ENCODE data around the gene COMMD10. TPM values are rescaled to one million over a fixed set of nuclear protein-coding genes. Genes with fewer than 3 reads are reported as not detected.

COMMD10 gene
- total and polyA plus RNA-seq, 2 of the 8 experiments (the other 6 are each of a cell fraction or from before 2014, with no cell fraction given): 16.5 to 43.4 TPM

GRCh38 chr5:116315531-116315930 is 230.7 kb downstream of the COMMD10 start (continued):
- TF ChIP-seq CHD7 (IDR thresholded peaks at IDR 0.05; ENCODE audit: insufficient replicate concordance, low read length) (no peak), HDAC2 (IDR thresholded peaks at IDR 0.05; ENCODE audit: borderline replicate concordance in 1 of 2, low read depth in 2 of 2, low read length in 2 of 2) (no peak), ZNF274 (IDR thresholded peaks at IDR 0.05; ENCODE audit: borderline replicate concordance, extremely low read depth, low read length) (no peak), SP2 (IDR thresholded peaks at IDR 0.05; ENCODE audit: low read length) (no peak), POLR2AphosphoS5 (IDR thresholded peaks at IDR 0.05; ENCODE audit: low read depth, low read length) (no peak), KDM5A (IDR thresholded peaks at IDR 0.05; ENCODE audit: low read length) (no peak), FOSL1 (IDR thresholded peaks at IDR 0.05; ENCODE audit: insufficient read depth, low read depth, low read length) (no peak), RBBP5 (IDR thresholded peaks at IDR 0.05; ENCODE audit: borderline replicate concordance, low read depth, low read length) (no peak), CTBP2 (IDR thresholded peaks at IDR 0.05; ENCODE audit: borderline replicate concordance, insufficient read depth, insufficient read length, low read length) (no peak), TEAD4 (IDR thresholded peaks at IDR 0.05; ENCODE audit: low read depth, low read length) (no peak), NANOG (IDR thresholded peaks at IDR 0.05; ENCODE audit: insufficient read depth, low read depth, low read length, poor library complexity, severe bottlenecking) (no peak), JUND (IDR thresholded peaks at IDR 0.05; ENCODE audit: low read length) (no peak)

All from H1 (cell line).